Caco-2 (cell line): ENCODE data around the gene MRPS25. TPM values are rescaled to one million over a fixed set of nuclear protein-coding genes. Genes with fewer than 3 reads are reported as not detected.

Experiments
- BruUV-seq: library from RNA; stranded (reverse); fragments of 400-500 nt; replicated peaks from 2 replicates; lab custom pipeline; 2021; lab: Mats Ljungman, UMichigan
- CTCF ChIA-PET: fragments of 300-600 bp; sonication (Branson Sonifier 250); formaldehyde crosslinking; loops from one replicate; lab custom pipeline; 2022; ENCODE audit warnings: antibody characterized with exemption; lab: Charles Lee
- POLR2A ChIA-PET: fragments of 300-600 bp; sonication (Branson Sonifier 250); formaldehyde crosslinking; loops from one replicate; lab custom pipeline; 2022; ENCODE audit warnings: antibody characterized with exemption; lab: Charles Lee
- DNase-seq, 2 experiments: peaks; one replicate each; pipeline versions ENCODE4 v3.0.0 to v3.0.0-alpha.2; 2020 to 2022
- H3K27me3 ChIP-seq: replicated peaks from 2 replicates; pipeline ENCODE4 v1.6.0; 2011; ENCODE audit warnings: low read length; ENCODE audit not compliant: control insufficient read depth, insufficient read depth
- H3K36me3 ChIP-seq: 2 replicates; pipeline ENCODE4 v1.5.1; 2011; ENCODE audit warnings: low read length; ENCODE audit not compliant: control insufficient read depth, insufficient read depth
- H3K4me1 ChIP-seq: fragments of 250-450 bp; sonication (Bioruptor Pico); 2 replicates; pipeline ENCODE4 v1.5.1; 2020; ENCODE audit warnings: mild to moderate bottlenecking
- H3K4me3 ChIP-seq: 2 replicates; pipeline ENCODE4 v1.5.1; 2011; ENCODE audit warnings: low read depth, mild to moderate bottlenecking, control low read depth, low read length
- H3K9me3 ChIP-seq: fragments of 250-450 bp; sonication (Bioruptor Pico); 2 replicates; pipeline ENCODE4 v1.5.1; 2020; ENCODE audit warnings: mild to moderate bottlenecking, moderate library complexity
- H3K27ac Mint-ChIP-seq: one replicate; pipeline ENCODE4 v1.8.0; 2022; ENCODE audit warnings: mixed read lengths; ENCODE audit not compliant: unreplicated experiment
- H3K27me3 Mint-ChIP-seq: one replicate; pipeline ENCODE4 v1.8.0; 2022; ENCODE audit warnings: mixed read lengths; ENCODE audit not compliant: insufficient read depth, unreplicated experiment
- H3K36me3 Mint-ChIP-seq: one replicate; pipeline ENCODE4 v1.8.0; 2022; ENCODE audit warnings: mild to moderate bottlenecking, mixed read lengths; ENCODE audit not compliant: insufficient read depth, unreplicated experiment
- H3K4me1 Mint-ChIP-seq: one replicate; pipeline ENCODE4 v1.8.0; 2022; ENCODE audit warnings: low read depth, mixed read lengths; ENCODE audit not compliant: unreplicated experiment
- H3K4me3 Mint-ChIP-seq: one replicate; pipeline ENCODE4 v1.8.0; 2022; ENCODE audit warnings: mild to moderate bottlenecking, moderate library complexity, mixed read lengths; ENCODE audit not compliant: unreplicated experiment
- H3K9me3 Mint-ChIP-seq: one replicate; pipeline ENCODE4 v1.8.0; 2022; ENCODE audit warnings: mixed read lengths; ENCODE audit not compliant: unreplicated experiment
- CTCF ChIP-seq, 2 experiments: fragments of 200-600 bp in 1 of 2; IDR thresholded peaks; 1 replicate in 1 of 2; 2 replicates in 1 of 2; pipeline versions ENCODE4 v1.5.1 to v1.8.0; 2011 to 2022; ENCODE audit warnings: antibody characterized with exemption in 1 of 2, control low read depth in 1 of 2, inconsistent platforms in 1 of 2, low read depth in 1 of 2, low read length in 1 of 2, mild to moderate bottlenecking in 1 of 2, moderate library complexity in 1 of 2; ENCODE audit not compliant: insufficient read depth in 1 of 2, severe bottlenecking in 1 of 2, unreplicated experiment in 1 of 2
- intact Hi-C: fragments of 100-400 bp; cut with micrococcal nuclease; formaldehyde crosslinking; loops from one replicate; pipeline ENCODE4 v1.10.0; 2022; ENCODE audit not compliant: unreplicated experiment
- total RNA-seq: library from RNA; stranded (reverse); gene quantifications from 2 replicates; pipeline ENCODE4 v1.2.3, GENCODE V29; 2022

Gene MRPS25
- total RNA-seq, 1 experiment from 2014 or later: 53.3 TPM

GRCh38 chr3:15040844-15041243 lies 24.3 kb downstream of the MRPS25 start:
- H3K4me3 ChIP-seq: no peak overlapping the region
- Mint-ChIP-seq H3K4me3 (no peak overlapping the region), H3K4me1 (no peaks in the 10 kb centered on the region), H3K27me3 (no peaks in the 10 kb centered on the region), H3K9me3 (no peaks in the 10 kb centered on the region), H3K27ac (no peak overlapping the region), H3K36me3 (peaks cover 59% of the 10 kb centered on the region)
- H3K4me1 ChIP-seq: no peaks in the 10 kb centered on the region
- DNase-seq: no peak
- intact Hi-C loops: no loop called here
- peaks cover 5% of the 10 kb centered on the region for H3K36me3 ChIP-seq
- no peak for TF ChIP-seq CTCF (IDR thresholded peaks at IDR 0.05; ENCODE audit: insufficient read depth in 1 of 2, low read depth in 1 of 2, low read length in 1 of 2, severe bottlenecking in 1 of 2, unreplicated experiment in 1 of 2)
- H3K9me3 ChIP-seq: no peaks in the 10 kb centered on the region
- CTCF ChIA-PET: no interaction called here
- no peaks in the 10 kb centered on the region for H3K27me3 ChIP-seq
- POLR2A ChIA-PET: no interaction called here
- no TSS peak for BruUV-seq

- no peak for TF ChIP-seq CTCF (IDR thresholded peaks at IDR 0.05; ENCODE audit: insufficient read depth in 1 of 2, low read depth in 1 of 2, low read length in 1 of 2, severe bottlenecking in 1 of 2, unreplicated experiment in 1 of 2)
- H3K9me3 ChIP-seq: no peaks in the 10 kb centered on the region
- H3K4me1 ChIP-seq: no peaks in the 10 kb centered on the region
- DNase-seq: no peak
- Mint-ChIP-seq H3K9me3 (no peaks in the 10 kb centered on the region), H3K27me3 (no peaks in the 10 kb centered on the region), H3K27ac (no peak overlapping the region), H3K4me1 (no peaks in the 10 kb centered on the region), H3K4me3 (no peak overlapping the region), H3K36me3 (peaks cover 50% of the 10 kb centered on the region)
- no peaks in the 10 kb centered on the region for H3K27me3 ChIP-seq
- BruUV-seq: no TSS peak
- POLR2A ChIA-PET: no interaction called here
- no peaks in the 10 kb centered on the region; the same call in none of the 2 replicates for H3K36me3 ChIP-seq
- no peak overlapping the region for H3K4me3 ChIP-seq
- intact Hi-C loops: no loop called here
- CTCF ChIA-PET: interaction anchor here (1.0 kb wide), 1 partner anchor 113 kb away, joined by 4 read pairs; no protein-coding TSS in a partner anchor
Measured at GRCh38 chr3:15038306-15038705, 26.8 kb downstream of the MRPS25 start.

GRCh38 chr3:15033103-15033502 lies 32.0 kb downstream of the MRPS25 start:
- Mint-ChIP-seq H3K4me1 (no peaks in the 10 kb centered on the region), H3K36me3 (peaks cover 58% of the 10 kb centered on the region), H3K9me3 (no peaks in the 10 kb centered on the region), H3K27me3 (no peaks in the 10 kb centered on the region), H3K27ac (no peak overlapping the region), H3K4me3 (no peak overlapping the region)
- no peak for DNase-seq
- no peaks in the 10 kb centered on the region for H3K27me3 ChIP-seq
- ChIA-PET CTCF (no interaction called here), POLR2A (no interaction called here)
- peaks cover 3% of the 10 kb centered on the region for H3K36me3 ChIP-seq
- no peaks in the 10 kb centered on the region for H3K9me3 ChIP-seq
- BruUV-seq: no TSS peak
- no peak overlapping the region for H3K4me3 ChIP-seq
- TF ChIP-seq CTCF (IDR thresholded peaks at IDR 0.05; ENCODE audit: insufficient read depth in 1 of 2, low read depth in 1 of 2, low read length in 1 of 2, severe bottlenecking in 1 of 2, unreplicated experiment in 1 of 2): no peak
- intact Hi-C loops: no loop called here
- H3K4me1 ChIP-seq: no peaks in the 10 kb centered on the region
